Hepatocyte (in vitro differentiated cells): ENCODE data around the gene VEPH1. TPM values are rescaled to one million over a fixed set of nuclear protein-coding genes. Genes with fewer than 3 reads are reported as not detected.

Experiments used
- DNase-seq: peaks from one replicate; pipeline ENCODE4 v3.0.0-alpha.2; 2016; ENCODE audit warnings: low spot score
- H2AFZ ChIP-seq: fragments of 200-600 bp; sonication (generic); 2 replicates; pipeline ENCODE4 v1.6.0; 2016; ENCODE audit warnings: antibody characterized with exemption, mild to moderate bottlenecking
- H3K27ac ChIP-seq: fragments of 200-600 bp; sonication (generic); 2 replicates; pipeline ENCODE4 v1.5.1; 2016; ENCODE audit warnings: mild to moderate bottlenecking
- H3K27me3 ChIP-seq: fragments of 200-600 bp; sonication (generic); 2 replicates; pipeline ENCODE4 v1.6.1; 2016
- H3K36me3 ChIP-seq: fragments of 200-600 bp; sonication (generic); replicated peaks from 2 replicates; pipeline ENCODE4 v1.5.1; 2016; ENCODE audit warnings: low read depth; ENCODE audit not compliant: insufficient read depth
- H3K4me1 ChIP-seq: fragments of 200-600 bp; sonication (generic); 2 replicates; pipeline ENCODE4 v1.5.1; 2016; ENCODE audit warnings: mild to moderate bottlenecking, moderate library complexity; ENCODE audit not compliant: insufficient read depth
- H3K4me2 ChIP-seq: fragments of 200-600 bp; sonication (generic); 2 replicates; pipeline ENCODE4 v1.6.0; 2016
- H3K4me3 ChIP-seq: fragments of 200-600 bp; sonication (generic); 2 replicates; pipeline ENCODE4 v1.5.1; 2016; ENCODE audit warnings: mild to moderate bottlenecking
- H3K79me2 ChIP-seq: fragments of 200-600 bp; sonication (generic); 2 replicates; pipeline ENCODE4 v1.6.0; 2017; ENCODE audit warnings: mild to moderate bottlenecking
- H3K9me2 ChIP-seq: fragments of 200-600 bp; sonication (generic); replicated peaks from 2 replicates; pipeline ENCODE4 v1.6.0; 2017; ENCODE audit warnings: mild to moderate bottlenecking; ENCODE audit not compliant: insufficient read depth
- H3K9me3 ChIP-seq: fragments of 200-600 bp; sonication (generic); 2 replicates; pipeline ENCODE4 v1.5.1; 2016; ENCODE audit warnings: low read depth, mild to moderate bottlenecking
- H4K20me1 ChIP-seq: fragments of 200-600 bp; sonication (generic); 2 replicates; pipeline ENCODE4 v1.6.0; 2016; ENCODE audit warnings: mild to moderate bottlenecking; ENCODE audit not compliant: insufficient read depth, poor library complexity, severe bottlenecking
- EZH2 ChIP-seq: fragments of 200-600 bp; sonication (generic); IDR thresholded peaks from 2 replicates; pipeline ENCODE4 v1.6.1; 2016; ENCODE audit warnings: antibody characterized with exemption, mild to moderate bottlenecking, borderline replicate concordance
- EZH2phosphoT487 ChIP-seq: fragments of 200-600 bp; sonication (generic); IDR thresholded peaks from one replicate; pipeline ENCODE4 v1.6.1; 2018; ENCODE audit warnings: antibody characterized with exemption, mild to moderate bottlenecking, low read depth, moderate library complexity; ENCODE audit not compliant: unreplicated experiment, severe bottlenecking
- WGBS: methylation state at CpG from one replicate; pipeline ENCODE4 v1.1.6; 2016; ENCODE audit warnings: low lambda C conversion rate; ENCODE audit errors: missing lambda C conversion rate; 5-methylcytosine and 5-hydroxymethylcytosine counted together
- polyA plus RNA-seq: library from polyadenylated mRNA; unstranded; fragments of >200 nt; fragmentation: Nextera tagmentation; extraction: Ambion mirVana; gene quantifications from 2 replicates; pipeline ENCODE4 v1.2.1, GENCODE V29; 2016
- total RNA-seq: library from RNA; depleted of rRNA; stranded (reverse); fragments of >200 nt; gene quantifications from 2 replicates; pipeline ENCODE4 v1.2.3, GENCODE V29; 2014
- TF ChIP-seq, protein P1 (sequence below): fragments of 200-600 bp; sonication (generic); IDR thresholded peaks from 2 replicates; pipeline ENCODE4 v1.5.1; 2016; ENCODE audit warnings: antibody characterized with exemption, mild to moderate bottlenecking; ENCODE audit not compliant: poor library complexity

The VEPH1 gene
- total and polyA plus RNA-seq, 2 experiments from 2014 or later = 2.5 to 4.7 TPM

DNA sequence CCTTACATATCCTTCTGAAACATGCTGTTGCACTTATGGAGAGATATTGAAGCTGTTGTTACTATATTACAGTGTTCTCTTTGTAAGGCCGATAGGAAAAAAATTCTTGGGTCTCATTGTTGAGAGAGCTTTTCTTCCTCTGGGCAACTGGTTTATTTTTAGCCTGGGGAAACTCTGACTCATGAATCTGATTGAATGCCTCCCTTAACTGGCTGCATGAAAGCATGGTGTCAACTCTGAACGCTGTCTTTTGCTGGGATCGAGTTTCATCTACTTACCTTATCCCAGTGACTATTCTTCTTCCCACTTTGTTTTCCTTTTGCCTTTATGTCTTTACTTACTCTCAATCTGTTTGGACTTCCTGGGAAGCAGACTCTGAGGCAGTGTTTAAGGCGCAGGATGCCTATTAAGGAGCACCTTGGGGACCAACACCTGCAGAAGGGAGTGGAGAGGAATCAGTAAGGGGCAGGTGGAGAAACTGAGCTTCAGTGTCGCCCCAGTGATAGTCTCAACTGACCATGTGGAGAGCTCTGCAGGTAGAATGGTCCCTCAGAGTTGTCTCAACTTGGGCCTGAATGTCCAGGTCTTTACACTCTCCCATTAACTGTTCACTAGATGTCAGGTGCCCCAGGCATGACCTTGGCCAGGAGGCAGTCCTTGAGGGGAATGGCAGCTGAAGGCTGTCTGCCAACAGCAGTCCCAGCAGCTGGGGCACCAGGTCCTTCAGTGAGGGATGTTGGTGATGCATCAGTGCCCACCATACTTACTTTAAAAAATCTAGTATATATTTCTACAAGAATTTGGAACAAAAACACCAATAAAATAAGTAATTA, 254.4 kb downstream of the VEPH1 start:
- Histone ChIP-seq H3K9me2 (no peaks in the 10 kb centered on the region), H3K36me3 (no peaks in the 10 kb centered on the region), H3K27me3 (no peaks in the 10 kb centered on the region), H3K79me2 (no peaks in the 10 kb centered on the region), H3K4me2 (peak overlapping the region; percentile 21), H4K20me1 (no peaks in the 10 kb centered on the region), H3K4me1 (peaks cover 11% of the 10 kb centered on the region), H2AFZ (no peak overlapping the region), H3K4me3 (no peak overlapping the region), H3K9me3 (no peaks in the 10 kb centered on the region), H3K27ac (peak overlapping the region; percentile 79)
- no peak for TF ChIP-seq EZH2
- TF ChIP-seq, protein P1, sequence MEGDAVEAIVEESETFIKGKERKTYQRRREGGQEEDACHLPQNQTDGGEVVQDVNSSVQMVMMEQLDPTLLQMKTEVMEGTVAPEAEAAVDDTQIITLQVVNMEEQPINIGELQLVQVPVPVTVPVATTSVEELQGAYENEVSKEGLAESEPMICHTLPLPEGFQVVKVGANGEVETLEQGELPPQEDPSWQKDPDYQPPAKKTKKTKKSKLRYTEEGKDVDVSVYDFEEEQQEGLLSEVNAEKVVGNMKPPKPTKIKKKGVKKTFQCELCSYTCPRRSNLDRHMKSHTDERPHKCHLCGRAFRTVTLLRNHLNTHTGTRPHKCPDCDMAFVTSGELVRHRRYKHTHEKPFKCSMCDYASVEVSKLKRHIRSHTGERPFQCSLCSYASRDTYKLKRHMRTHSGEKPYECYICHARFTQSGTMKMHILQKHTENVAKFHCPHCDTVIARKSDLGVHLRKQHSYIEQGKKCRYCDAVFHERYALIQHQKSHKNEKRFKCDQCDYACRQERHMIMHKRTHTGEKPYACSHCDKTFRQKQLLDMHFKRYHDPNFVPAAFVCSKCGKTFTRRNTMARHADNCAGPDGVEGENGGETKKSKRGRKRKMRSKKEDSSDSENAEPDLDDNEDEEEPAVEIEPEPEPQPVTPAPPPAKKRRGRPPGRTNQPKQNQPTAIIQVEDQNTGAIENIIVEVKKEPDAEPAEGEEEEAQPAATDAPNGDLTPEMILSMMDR = no peak
- TF ChIP-seq EZH2phosphoT487 = no peak
- 55% methylated on average over 5 of the region's 5 CpGs for WGBS
- peak; percentile 65 for DNase-seq

DNA sequence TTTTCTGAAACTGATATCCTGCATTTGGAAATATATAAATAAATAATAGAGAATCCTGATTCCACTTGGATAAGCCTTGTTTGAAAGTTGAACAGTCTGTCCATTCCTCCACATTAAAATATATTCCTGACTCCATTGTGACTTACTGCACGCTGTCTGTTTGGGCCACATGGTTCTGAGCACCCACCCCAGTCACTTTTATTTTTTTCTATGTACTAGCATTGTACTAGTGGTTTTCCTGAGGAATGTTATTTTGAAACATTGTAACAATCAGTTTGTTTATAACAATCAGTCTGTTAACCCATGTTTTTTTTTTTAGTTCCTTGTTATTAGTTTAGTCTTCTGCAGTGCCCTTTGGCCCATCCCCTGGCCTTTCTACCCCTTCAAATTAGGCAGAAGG, 255.8 kb downstream of the VEPH1 start:
- Histone ChIP-seq H3K79me2 (no peaks in the 10 kb centered on the region), H3K9me3 (no peaks in the 10 kb centered on the region), H3K4me3 (no peak overlapping the region), H3K4me1 (peaks cover 11% of the 10 kb centered on the region), H3K36me3 (no peaks in the 10 kb centered on the region), H3K9me2 (no peaks in the 10 kb centered on the region), H3K27ac (no peak overlapping the region), H2AFZ (no peak overlapping the region), H3K27me3 (no peaks in the 10 kb centered on the region), H4K20me1 (no peaks in the 10 kb centered on the region), H3K4me2 (no peak overlapping the region)
- WGBS = 97% methylated on average over 1 of the region's 1 CpG
- TF ChIP-seq EZH2phosphoT487 = no peak
- no peak for TF ChIP-seq EZH2
- TF ChIP-seq, protein P1 = no peak
- DNase-seq = no peak

DNA sequence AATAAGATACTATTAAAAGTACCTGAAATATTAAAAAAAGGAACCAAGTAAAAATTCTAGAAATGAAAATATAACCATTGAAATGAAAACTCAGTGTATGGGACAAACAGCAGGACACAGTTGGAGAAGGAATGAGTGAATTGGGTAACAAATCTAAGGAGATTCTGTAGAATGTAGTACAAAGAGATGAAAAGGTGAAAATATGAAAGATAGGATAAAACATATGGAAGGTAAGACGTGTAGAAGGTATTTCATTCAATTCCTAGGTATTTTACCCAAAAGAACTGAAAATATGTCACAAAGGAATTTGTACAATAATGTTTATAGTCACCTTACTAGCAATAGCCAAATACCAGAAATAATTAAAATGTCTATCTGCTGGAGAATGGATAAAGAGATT, 260.4 kb downstream of the VEPH1 start:
- Histone ChIP-seq H3K79me2 (no peaks in the 10 kb centered on the region), H2AFZ (no peak overlapping the region), H3K4me1 (no peaks in the 10 kb centered on the region), H3K4me3 (no peak overlapping the region), H3K9me2 (no peaks in the 10 kb centered on the region), H3K27ac (no peak overlapping the region), H3K36me3 (no peaks in the 10 kb centered on the region), H3K4me2 (no peak overlapping the region), H4K20me1 (no peaks in the 10 kb centered on the region), H3K27me3 (no peaks in the 10 kb centered on the region), H3K9me3 (no peaks in the 10 kb centered on the region)
- no peak for TF ChIP-seq EZH2
- TF ChIP-seq EZH2phosphoT487 = no peak
- TF ChIP-seq, protein P1 = no peak
- 91% methylated on average over 1 of the region's 1 CpG for WGBS
- DNase-seq = no peak
